Heart right ventricle (tissue), 16 donors: Measurements from ENCODE around the gene ABHD18. TPM values are rescaled to one million over a fixed set of nuclear protein-coding genes. Genes with fewer than 3 reads are reported as not detected.
A peak's percentile ranks its signal among the peaks of the same experiment; 100 is the strongest.
"Not testable (repeated sequence)": the region's sequence is repeated elsewhere in the genome, so short reads cannot be mapped to it uniquely, and the experiment has no call there.

Experiments
- ATAC-seq, 8 donors: fragments of 200-7000 bp; cut with Tn5 transposase; one replicate each; pipeline ENCODE4 v1.9.1; 2020; ENCODE audit warnings: mild to moderate bottlenecking in 8 of 8, moderate library complexity in 8 of 8, moderate number of reproducible peaks in 1 of 8
- DNase-seq, 2 donors: peaks; one replicate each; pipeline ENCODE4 v3.0.0-alpha.2; 2020
- H3K27ac ChIP-seq, 10 donors: fragments of 200-600 bp; sonication (generic) in 2 of 10; one replicate each; pipeline versions ENCODE4 v1.5.0 to v1.8.0; 2020 to 2022; ENCODE audit warnings: mild to moderate bottlenecking in 3 of 10
- H3K27me3 ChIP-seq, 7 donors: fragments of 200-600 bp; one replicate each; pipeline ENCODE4 v1.8.0; 2021 to 2022; ENCODE audit warnings: mild to moderate bottlenecking in 2 of 7
- H3K36me3 ChIP-seq, 9 donors: fragments of 200-600 bp; sonication (generic) in 1 of 9; one replicate each; pipeline versions ENCODE4 v1.5.0 to v1.8.0; 2020 to 2022; ENCODE audit warnings: mild to moderate bottlenecking in 2 of 9
- H3K4me1 ChIP-seq, 9 donors: fragments of 200-600 bp; sonication (generic) in 1 of 9; one replicate each; pipeline versions ENCODE4 v1.5.0 to v1.8.0; 2020 to 2022; ENCODE audit warnings: mild to moderate bottlenecking in 4 of 9
- H3K4me3 ChIP-seq, 10 donors: fragments of 200-600 bp; sonication (generic) in 2 of 10; one replicate each; pipeline versions ENCODE4 v1.5.0 to v1.8.0; 2020 to 2022; ENCODE audit warnings: mild to moderate bottlenecking in 7 of 10, moderate library complexity in 2 of 10
- H3K9me3 ChIP-seq, 11 donors: fragments of 200-600 bp in 10 of 11; sonication (generic) in 2 of 11; one replicate each; pipeline versions ENCODE4 v1.5.0 to v1.8.0; 2013 to 2022; ENCODE audit warnings: mild to moderate bottlenecking in 2 of 11, control low read depth in 1 of 11, moderate library complexity in 1 of 11
- CTCF ChIP-seq, 9 donors: fragments of 200-600 bp; sonication (generic) in 2 of 9; IDR thresholded peaks; one replicate each; pipeline versions ENCODE4 v1.5.0 to v1.8.0; 2021 to 2022; ENCODE audit warnings: antibody characterized with exemption in 9 of 9, mild to moderate bottlenecking in 5 of 9, moderate library complexity in 1 of 9
- WGBS, 2 donors: extraction: QIAGEN DNeasy Blood & Tissue Kit; methylation state at CpG; one replicate each; pipeline ENCODE4 v1.1.7; 2013; ENCODE audit warnings: inconsistent platforms in 1 of 2; 5-methylcytosine and 5-hydroxymethylcytosine counted together
- intact Hi-C, 10 donors: fragments of 100-400 bp; cut with DNase I; formaldehyde crosslinking; loops; one replicate each; pipeline versions ENCODE4 v1.11.1 to v1.14.2; 2022
- polyA plus RNA-seq, 2 donors: library from polyadenylated mRNA; stranded (reverse); fragments of 200-250 nt; gene quantifications; one replicate each; pipeline ENCODE4 v1.2.3, GENCODE V29; 2013
- total RNA-seq, 10 donors: library from RNA; stranded (reverse); fragmentation: NEBNext Ultra II Directional in 3 of 10; extraction: Animal tissue kit (Norgen Biotek cat#: 25700) in 3 of 10; gene quantifications; one replicate each; pipeline versions ENCODE4 v1.2.1 to v1.2.4, GENCODE V29; 2021 to 2023
- donor health status: Arrhythmogenic right ventricular cardiomyopathy.
- donor health status: ischemic (EF 13 %, LVEDD 7.1; RV severe dilation, severe dysfunction).
- donor health status: healthy with polysubstance abuse.
- donor health status: DM: no; HTN: yes; CAD: no.
- donor health status: DM: no; HTN: no; CAD: no.
- donor health status: ischemic (EF 25% LVEDD 6.9; RV normal size, moderate dysfunction).
- donor health status: ischemic (EF 25% LVEDD 5.7; RV mildly dilated, moderate dysfunction).
- donor health status: healthy.
- donor health status: DM: yes; HTN: yes; CAD: no.
- donor health status: Ischemic cardiomyopathy.
- donor health status: ischemic (EF 35%, LVEDD 5.7; RV mildly dilated, moderate dysfunction).
- donor health status: nonischemic (EF 11% LVEDD 7.7; RV severe dilation, severe dysfunction).
- donor health status: DM: yes; HTN: yes; CAD: no.
- donor health status: PGD.
- donor health status: ischemic (EF 29% LVEDD 5.4; RV normal size, mild dysfunction).
- donor health status: nonischemic (EF 23%, LVEDD 6.1; RV moderate dilation, normal function).

The ABHD18 gene
- total and polyA plus RNA-seq, 12 donors: 4.7 to 55.9 (median 18.2) TPM

GRCh38 chr4:127993151-127993550, 27.9 kb downstream of the ABHD18 start:
- peaks cover 0 to 11% (median 0%) of the 10 kb centered on the region in 9 donors for H3K4me1 ChIP-seq
- H3K36me3 ChIP-seq: peaks cover 0 to 90% (median 0%) of the 10 kb centered on the region in 9 donors
- DNase-seq (no peak), ATAC-seq (no peak)
- intact Hi-C loops: loop anchor here in 1 of 10 donors (1.0 kb wide), 1 partner anchor 32 kb away; no protein-coding TSS in a partner anchor
- H3K27ac ChIP-seq: peak overlapping the region in 1 of 10 donors; percentile 39
- peaks cover 0 to 16% (median 8%) of the 10 kb centered on the region in 11 donors for H3K9me3 ChIP-seq
- no peak overlapping the region for H3K4me3 ChIP-seq
- TF ChIP-seq CTCF (IDR thresholded peaks at IDR 0.05): no peak
- no peaks in the 10 kb centered on the region for H3K27me3 ChIP-seq
- WGBS, 2 donors: 77% methylated on average over 2 of the region's 2 CpGs

GRCh38 chr4:127995776-127996175, 30.6 kb downstream of the ABHD18 start:
- 97 to 100% methylated on average over 1 of the region's 1 CpG for WGBS, 2 donors
- Histone ChIP-seq H3K4me1 (peaks cover 0 to 11% (median 0%) of the 10 kb centered on the region in 9 donors), H3K27ac (no peak overlapping the region), H3K9me3 (peaks cover 0 to 29% (median 14%) of the 10 kb centered on the region in 11 donors), H3K4me3 (no peak overlapping the region), H3K36me3 (peaks cover 0 to 88% (median 8%) of the 10 kb centered on the region in 9 donors), H3K27me3 (no peaks in the 10 kb centered on the region)
- ATAC-seq (no peak), DNase-seq (no peak)
- intact Hi-C loops: no loop called here
- TF ChIP-seq CTCF (IDR thresholded peaks at IDR 0.05): no peak

- DNase-seq, ATAC-seq, H3K4me3 ChIP-seq, H3K27me3 ChIP-seq, intact Hi-C loops, H3K27ac ChIP-seq: not testable (repeated sequence)
- Histone ChIP-seq H3K9me3 (peaks cover 0 to 29% (median 14%) of the 10 kb centered on the region in 11 donors), H3K4me1 (peaks cover 0 to 11% (median 0%) of the 10 kb centered on the region in 9 donors), H3K36me3 (peaks cover 0 to 84% (median 8%) of the 10 kb centered on the region in 9 donors)
- WGBS, 2 donors: 97 to 99% methylated on average over 6 of the region's 6 CpGs
These were observed 31.3 kb downstream of the ABHD18 start for GRCh38 chr4:127996521-127996920.

- WGBS, 2 donors: 83 to 86% methylated on average over 8 of the region's 8 CpGs
- Histone ChIP-seq H3K9me3 (peaks cover 0 to 29% (median 14%) of the 10 kb centered on the region in 11 donors), H3K27me3 (no peaks in the 10 kb centered on the region), H3K36me3 (peaks cover 0 to 79% (median 8%) of the 10 kb centered on the region in 9 donors), H3K4me1 (peaks cover 0 to 8% (median 0%) of the 10 kb centered on the region in 9 donors), H3K27ac (no peak overlapping the region), H3K4me3 (no peak overlapping the region)
- ATAC-seq (peak in 4 of 8 donors; percentile 41 to 60 (median 50)), DNase-seq (no peak)
- intact Hi-C loops: no loop called here
- TF ChIP-seq CTCF (IDR thresholded peaks at IDR 0.05): peak in 4 of 9 donors; percentile 26 to 33 (median 30)
These were observed 32.6 kb downstream of the ABHD18 start for GRCh38 chr4:127997534-127998388.
